GM12875 (cell line): Measurements from ENCODE around the gene ATP13A3.

Experiments used
- H3K4me3 ChIP-seq: one replicate; pipeline ENCODE4 v1.5.1; 2011; ENCODE audit warnings: low read depth, low read length, control low read depth
- TF ChIP-seq, protein P1 (sequence below): IDR thresholded peaks from 2 replicates; pipeline ENCODE4 v1.5.1; 2011; ENCODE audit warnings: low read depth, mild to moderate bottlenecking, control low read depth, inconsistent platforms, low read length, moderate library complexity, borderline replicate concordance; ENCODE audit not compliant: insufficient read depth

ATP13A3 gene

GRCh38 chr3:194440756-194441155 lies 46.0 kb downstream of the ATP13A3 start:
- no peak overlapping the region for H3K4me3 ChIP-seq

DNA sequence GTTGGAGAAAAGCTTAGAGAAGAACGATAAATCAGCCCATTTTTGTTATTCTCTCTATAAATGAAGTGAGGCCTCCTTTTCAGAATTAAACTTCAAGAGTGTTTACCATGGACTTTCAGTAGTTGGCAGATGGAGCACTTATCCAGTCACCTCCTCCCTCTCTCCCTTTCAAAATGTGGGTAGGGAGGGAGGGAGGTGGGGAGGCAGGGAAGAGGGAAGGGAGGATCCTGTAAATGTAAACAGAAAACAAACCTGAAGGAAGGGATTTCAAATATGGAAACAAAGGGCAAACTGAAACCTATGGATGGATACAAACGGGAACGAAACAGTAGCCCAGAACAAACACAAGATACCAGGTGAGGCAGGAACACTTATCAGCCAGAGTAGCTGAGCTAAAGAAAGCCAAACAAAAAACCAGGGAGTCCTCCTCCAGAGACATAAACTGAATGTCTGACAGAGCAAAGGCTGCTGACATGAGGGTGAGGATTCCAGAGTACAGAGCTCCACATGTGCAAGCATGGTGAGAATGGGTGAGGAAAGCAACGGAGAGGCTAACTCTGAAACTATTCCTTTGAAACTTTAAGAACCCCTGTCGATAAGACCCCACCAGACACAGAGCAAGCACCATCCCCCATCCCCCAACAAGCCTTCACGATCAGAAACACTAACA lies 46.8 kb downstream of the ATP13A3 start:
- TF ChIP-seq, protein P1, sequence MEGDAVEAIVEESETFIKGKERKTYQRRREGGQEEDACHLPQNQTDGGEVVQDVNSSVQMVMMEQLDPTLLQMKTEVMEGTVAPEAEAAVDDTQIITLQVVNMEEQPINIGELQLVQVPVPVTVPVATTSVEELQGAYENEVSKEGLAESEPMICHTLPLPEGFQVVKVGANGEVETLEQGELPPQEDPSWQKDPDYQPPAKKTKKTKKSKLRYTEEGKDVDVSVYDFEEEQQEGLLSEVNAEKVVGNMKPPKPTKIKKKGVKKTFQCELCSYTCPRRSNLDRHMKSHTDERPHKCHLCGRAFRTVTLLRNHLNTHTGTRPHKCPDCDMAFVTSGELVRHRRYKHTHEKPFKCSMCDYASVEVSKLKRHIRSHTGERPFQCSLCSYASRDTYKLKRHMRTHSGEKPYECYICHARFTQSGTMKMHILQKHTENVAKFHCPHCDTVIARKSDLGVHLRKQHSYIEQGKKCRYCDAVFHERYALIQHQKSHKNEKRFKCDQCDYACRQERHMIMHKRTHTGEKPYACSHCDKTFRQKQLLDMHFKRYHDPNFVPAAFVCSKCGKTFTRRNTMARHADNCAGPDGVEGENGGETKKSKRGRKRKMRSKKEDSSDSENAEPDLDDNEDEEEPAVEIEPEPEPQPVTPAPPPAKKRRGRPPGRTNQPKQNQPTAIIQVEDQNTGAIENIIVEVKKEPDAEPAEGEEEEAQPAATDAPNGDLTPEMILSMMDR = no peak
- no peak overlapping the region for H3K4me3 ChIP-seq

More at GRCh38 chr3:194440756-194441155, 46.0 kb downstream of the ATP13A3 start:
- TF ChIP-seq, protein P1 = no peak

DNA sequence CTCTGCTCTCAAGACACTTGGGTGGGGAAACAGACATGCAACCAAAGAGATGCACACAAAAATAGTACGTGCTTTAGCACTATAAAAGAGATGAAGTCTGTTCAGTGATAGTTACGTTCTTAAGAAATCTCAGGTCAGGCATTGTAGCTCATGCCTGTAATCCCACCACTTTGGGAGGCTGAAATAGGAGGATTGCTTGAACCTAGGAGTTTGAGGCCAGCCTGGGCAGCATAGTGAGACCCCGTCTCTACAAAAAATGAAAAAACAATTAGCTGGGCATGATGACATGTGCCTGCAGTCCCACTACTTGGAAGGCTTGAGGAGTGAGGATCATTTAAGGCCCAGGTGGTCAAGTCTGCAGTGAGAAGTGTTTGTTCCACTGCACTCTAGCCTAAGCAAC lies 52.3 kb downstream of the ATP13A3 start:
- H3K4me3 ChIP-seq = no peak overlapping the region
- TF ChIP-seq, protein P1 = no peak

DNA sequence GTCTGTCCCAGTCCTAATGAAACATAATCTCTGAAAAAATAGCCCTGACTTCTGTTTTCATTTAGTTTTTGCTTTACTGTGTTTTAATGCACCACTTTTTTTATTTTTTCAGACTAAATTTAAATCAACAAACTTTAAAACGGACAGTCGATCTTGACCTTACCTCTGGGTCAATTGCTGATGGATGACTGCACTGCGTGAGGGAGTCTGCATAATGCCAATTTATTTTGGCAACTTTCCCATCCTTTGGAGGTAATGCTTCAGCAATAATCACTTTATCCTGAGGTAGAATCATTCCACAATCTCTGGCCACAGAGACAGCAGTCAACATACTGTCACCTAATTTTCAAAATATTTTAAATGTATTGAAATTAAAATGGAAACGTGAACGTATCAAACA lies 55.2 kb downstream of the ATP13A3 start:
- TF ChIP-seq, protein P1 = no peak
- H3K4me3 ChIP-seq = no peak overlapping the region

DNA sequence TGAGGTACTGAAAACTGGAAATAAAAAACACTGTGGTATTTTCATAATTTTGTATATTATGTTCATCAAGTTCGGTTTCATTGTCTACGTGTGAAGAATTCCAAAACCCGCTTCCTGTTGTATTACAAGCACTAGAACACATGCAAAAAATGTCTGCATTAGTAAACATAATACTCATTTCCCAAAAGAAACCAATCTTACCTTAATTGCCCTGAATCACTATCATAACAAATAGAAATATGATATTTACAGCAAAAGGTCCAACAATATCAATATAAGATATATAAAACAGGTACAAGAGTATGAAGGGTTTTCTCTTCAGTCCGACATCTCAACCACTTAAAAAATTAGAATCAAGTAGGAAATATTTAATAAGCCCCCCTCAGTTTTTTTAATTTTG lies 61.4 kb downstream of the ATP13A3 start:
- TF ChIP-seq, protein P1 = no peak
- no peak overlapping the region for H3K4me3 ChIP-seq

GRCh38 chr3:194424953-194425352 lies 61.8 kb downstream of the ATP13A3 start:
- no peak overlapping the region for H3K4me3 ChIP-seq
- TF ChIP-seq, protein P1 = no peak

GRCh38 chr3:194424373-194424772 lies 62.4 kb downstream of the ATP13A3 start:
- TF ChIP-seq, protein P1 = no peak
- H3K4me3 ChIP-seq = no peak overlapping the region
